RWPE1 (cell line): Measurements from ENCODE around the gene BOLA2.
"Not testable (repeated sequence)": the region's sequence is repeated elsewhere in the genome, so short reads cannot be mapped to it uniquely, and the experiment has no call there.

Experiments used
- CTCF ChIA-PET: fragments of 350-600 bp; sonication (Branson Sonifier 250); formaldehyde crosslinking; extraction: SDS; loops from one replicate; lab custom pipeline; 2021; lab: Yijun Ruan, JAX
- POLR2A ChIA-PET: fragments of 400-600 bp; formaldehyde crosslinking; extraction: SDS; loops from one replicate; lab custom pipeline; 2020; ENCODE audit warnings: antibody characterized with exemption; ENCODE audit not compliant: low non-redundant PET; lab: Yijun Ruan, JAX
- DNase-seq: peaks from one replicate; pipeline ENCODE4 v3.0.0; 2012; ENCODE audit warnings: low spot score
- H3K27ac ChIP-seq: fragments of 450-650 bp; 2 replicates; pipeline ENCODE4 v1.5.1; 2017

Gene BOLA2

DNA sequence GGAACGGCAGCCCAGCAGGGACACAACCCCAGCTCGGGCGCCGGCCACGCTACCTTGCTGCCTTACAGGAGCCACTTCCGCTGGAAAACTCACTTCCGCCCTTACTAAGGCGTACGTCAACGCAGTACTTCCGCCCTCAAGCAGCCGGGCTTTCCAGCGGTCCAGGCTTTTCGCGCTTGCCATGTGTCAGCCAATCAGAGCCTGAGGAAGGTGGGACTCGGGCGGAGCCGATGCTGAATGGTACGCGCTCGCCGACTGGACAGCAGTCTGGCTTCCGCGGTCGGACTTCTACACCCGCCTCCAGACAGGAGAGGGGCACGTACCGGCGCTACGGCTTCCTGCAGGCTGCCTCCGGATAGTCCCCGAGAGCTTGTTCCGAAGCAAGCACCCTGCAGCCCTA lies at the start of gene BOLA2, which contains the start of gene SLX1B:
Gene BOLA2 (minus strand): TSS at position 83 of the 400 bp plus-strand sequence. CDS start 98 bp downstream, outside the sequence.
Gene SLX1B (plus strand): TSS at position 265 of the 400 bp plus-strand sequence.
- H3K27ac ChIP-seq, CTCF ChIA-PET, DNase-seq, POLR2A ChIA-PET: not testable (repeated sequence)

DNA sequence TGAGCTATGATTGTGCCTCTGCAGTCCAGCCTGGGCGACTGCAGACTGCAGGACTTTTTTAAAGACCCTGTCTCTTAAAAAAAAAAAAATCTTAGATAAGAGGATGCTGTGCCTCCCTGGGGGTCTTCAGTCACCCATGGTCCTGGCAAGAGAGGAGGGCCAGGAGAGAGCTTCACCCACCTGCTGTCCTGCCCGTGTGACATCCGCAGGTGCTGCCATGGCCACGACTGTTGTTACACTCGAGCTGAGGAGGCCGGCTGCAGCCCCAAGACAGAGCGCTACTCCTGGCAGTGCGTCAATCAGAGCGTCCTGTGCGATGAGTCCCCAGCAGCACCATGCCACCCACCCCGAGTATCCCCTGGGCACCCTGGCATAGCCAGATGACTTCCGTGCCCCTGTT lies 28.1 kb upstream of the BOLA2 start:
- POLR2A ChIA-PET, CTCF ChIA-PET, DNase-seq, H3K27ac ChIP-seq: not testable (repeated sequence)

DNA sequence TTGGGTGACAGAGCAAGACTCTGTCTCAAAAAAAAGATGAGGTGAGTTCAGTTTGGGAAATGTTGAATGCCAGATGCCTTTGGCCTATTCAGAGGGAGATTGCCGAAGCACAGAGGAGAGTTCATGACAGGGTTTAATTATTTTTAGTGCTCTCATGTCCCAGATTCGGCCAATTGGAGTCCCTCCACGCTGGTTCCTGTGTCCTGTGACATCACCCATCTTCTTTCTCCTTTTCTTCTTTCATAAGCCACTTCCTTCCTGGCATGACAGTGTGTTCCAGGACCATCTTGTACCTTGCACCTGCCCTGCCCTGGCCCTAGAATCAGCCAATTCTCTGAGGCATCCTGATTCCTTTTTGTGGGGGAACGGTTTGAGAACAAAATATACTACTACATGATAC lies 17.9 kb upstream of the BOLA2 start:
- CTCF ChIA-PET, DNase-seq, H3K27ac ChIP-seq, POLR2A ChIA-PET: not testable (repeated sequence)

DNA sequence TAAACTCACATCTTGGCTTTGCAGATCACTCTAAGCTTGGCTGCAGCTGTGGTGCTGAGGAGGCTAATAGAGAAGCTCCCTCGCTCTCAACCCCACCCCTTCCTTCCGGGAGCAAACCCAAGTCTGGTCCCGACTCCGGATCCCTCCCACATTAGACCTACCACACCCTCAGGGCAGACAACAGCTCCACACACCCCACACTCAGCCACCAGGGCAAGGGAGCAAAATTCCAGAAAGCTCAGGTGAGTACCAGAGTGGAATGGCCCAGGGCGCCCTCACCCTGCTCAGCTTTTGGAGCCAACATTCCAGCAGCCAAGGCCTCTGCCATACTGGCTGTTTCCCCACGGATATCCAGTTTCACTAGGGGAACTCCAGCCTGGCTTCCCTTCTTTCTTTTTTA lies 15.5 kb upstream of the BOLA2 start:
- CTCF ChIA-PET, H3K27ac ChIP-seq, DNase-seq, POLR2A ChIA-PET: not testable (repeated sequence)

DNA sequence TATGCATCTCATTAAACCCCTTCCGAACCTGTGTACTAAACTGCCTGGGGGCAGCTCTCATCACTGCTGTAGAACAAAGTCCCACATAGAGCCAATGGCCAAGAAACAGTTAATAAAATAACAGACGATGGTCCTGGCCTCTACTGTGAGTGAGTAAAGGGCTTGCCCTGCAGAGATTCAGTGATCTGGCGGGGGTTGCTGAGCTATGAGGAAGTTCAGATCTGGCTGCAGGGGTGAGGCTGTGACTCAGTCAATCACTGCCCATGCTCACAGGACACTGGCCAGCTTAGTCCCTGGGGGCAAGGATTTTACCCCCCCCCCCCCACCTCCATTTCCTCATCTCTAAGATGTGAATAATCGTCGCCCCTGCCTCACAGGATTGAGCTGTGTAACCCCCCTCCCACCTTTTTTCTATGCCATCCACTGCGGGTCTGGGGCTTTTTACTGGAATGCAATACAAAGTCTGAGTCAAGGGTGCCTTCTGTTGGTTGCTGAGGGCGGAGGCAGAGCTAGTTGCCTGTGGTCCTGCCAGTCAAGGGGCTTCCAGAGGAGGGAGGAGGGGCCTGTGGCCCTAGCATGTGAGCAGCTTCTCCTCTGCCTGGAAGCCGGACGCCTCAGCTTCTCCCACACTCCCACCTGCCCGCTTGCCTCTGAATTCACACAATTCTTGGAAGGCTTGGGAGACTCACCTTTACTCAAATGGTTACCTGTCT lies 13.7 kb upstream of the BOLA2 start:
- CTCF ChIA-PET, POLR2A ChIA-PET, H3K27ac ChIP-seq, DNase-seq: not testable (repeated sequence)

DNA sequence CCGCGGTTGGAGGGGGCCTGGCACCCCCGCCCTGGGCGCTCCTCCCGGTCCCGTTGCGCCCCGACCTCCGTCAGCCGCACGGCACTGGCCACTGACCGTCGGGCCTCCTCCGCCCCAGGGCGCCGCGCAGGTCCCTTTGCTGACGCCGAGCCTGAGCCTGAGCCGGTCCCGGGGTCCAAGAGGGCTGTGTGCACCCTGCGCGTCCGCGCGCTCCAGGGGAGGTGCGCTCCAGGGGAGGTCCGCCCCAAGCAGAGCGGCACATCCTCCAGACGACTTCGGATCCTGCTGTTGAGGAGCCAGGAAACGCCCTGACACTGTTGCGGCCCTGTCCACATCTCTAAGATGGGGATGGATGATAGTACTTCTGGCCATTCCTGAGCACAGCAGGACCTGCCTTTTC lies 12.8 kb upstream of the BOLA2 start:
- POLR2A ChIA-PET, CTCF ChIA-PET, DNase-seq, H3K27ac ChIP-seq: not testable (repeated sequence)

DNA sequence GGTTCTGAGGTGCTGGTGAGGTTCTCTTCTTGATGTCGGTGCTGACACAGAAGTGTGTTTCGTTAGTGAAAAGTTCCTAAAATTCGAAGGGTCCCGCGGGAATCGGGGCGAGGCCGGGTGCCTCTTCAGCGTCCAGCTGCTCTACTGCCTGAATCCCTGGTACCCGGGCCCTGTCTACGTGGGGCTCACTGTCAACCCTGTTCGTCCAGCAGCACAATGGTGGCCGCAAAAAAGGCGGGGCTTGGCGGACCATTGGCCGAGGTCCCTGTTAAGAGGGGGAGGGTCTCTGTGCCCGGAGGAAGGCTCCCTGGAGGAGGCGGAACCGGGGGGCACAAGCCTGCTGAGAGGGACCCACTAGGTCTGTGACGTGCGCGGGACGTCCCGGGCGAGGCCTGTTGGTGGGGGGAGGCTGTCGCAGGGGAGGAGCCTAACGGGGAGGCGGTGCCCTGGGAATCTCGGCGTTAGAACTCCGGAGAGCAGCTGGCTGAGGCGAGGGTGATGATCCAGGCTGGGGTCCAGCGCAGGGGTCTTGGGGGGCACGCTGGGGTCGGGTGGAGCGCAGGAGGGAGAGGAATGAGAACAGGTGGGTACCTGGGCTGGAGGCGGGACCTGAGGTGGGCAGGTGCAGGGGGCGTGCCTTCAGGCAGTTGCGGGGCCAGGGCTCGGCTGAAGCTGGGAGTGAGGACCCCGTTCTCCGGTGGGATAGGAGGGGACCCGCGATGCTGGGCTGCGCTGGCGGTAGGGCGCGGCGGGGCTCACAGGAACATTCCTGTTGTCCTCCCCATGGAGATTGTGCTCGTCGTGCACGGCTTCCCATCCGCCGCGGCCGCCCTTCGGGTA lies 12.1 kb upstream of the BOLA2 start:
- H3K27ac ChIP-seq, DNase-seq, CTCF ChIA-PET, POLR2A ChIA-PET: not testable (repeated sequence)

DNA sequence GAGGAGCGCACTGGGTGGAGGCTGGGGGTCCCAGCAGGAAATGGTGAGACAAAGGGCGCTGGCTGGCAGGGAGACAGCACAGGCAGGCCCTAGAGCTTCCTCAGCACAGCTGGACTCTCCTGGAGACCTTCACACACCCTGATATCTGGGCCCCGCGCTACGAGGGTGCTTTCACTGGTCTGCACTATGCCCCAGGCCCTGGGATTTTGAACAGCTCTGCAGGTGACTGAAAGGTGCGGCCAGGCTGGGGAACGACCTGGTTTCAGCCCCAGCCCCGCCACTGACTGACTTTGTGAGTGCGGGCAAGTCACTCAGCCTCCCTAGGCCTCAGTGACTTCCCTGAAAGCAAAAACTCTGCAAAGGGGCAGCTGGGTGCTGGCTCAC lies 6.5 kb upstream of the BOLA2 start:
- CTCF ChIA-PET, DNase-seq, H3K27ac ChIP-seq, POLR2A ChIA-PET: not testable (repeated sequence)

DNA sequence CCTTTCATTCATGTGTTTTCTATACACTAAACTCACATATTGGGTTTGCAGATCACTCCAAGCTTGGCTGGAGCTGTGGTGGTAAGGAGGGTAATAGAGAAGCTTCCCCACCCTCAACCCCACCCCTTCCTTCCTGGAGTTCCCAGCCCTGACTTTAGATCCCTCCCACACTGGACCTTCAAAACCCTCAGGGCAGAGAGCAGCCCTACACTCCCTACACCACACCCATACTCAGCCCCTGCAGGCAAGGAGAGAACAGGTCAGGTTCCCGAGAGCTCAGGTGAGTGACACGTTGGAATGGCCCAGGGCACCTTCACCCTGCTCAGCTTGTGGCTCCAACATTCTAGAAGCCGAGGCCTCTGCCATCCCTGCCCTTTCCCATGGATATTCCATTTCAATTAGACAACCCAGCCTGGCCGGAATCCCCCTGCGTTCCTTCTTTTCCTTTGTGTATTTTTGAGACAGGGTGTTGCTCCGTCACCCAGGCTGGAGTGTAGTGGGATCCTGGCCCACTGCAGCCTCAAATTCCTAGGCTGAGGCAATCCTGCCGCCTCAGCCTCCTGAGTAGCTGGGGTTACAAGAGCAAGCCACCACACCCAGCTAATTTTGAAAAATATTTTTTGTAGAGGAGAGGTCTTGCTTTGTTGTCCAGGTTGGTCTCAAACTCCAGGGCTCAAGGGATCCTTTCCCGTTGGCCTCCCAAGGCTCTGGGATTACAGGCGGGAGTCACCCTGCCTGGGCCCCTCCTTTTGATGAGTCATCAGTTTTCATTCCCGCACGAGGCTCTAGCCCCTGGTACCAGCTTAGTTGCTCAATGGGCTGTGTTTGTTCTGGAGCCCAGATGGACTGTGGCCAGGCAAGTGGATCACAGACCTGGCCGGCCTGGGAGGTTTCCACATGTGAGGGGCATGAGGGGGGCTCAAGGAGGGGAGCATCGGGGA lies 5.8 kb upstream of the BOLA2 start, which contains the start of gene SULT1A4:
Gene SULT1A4 (plus strand): TSS at position 208 of the 941 bp plus-strand sequence. CDS start 1,473 bp downstream, outside the sequence.
- DNase-seq, POLR2A ChIA-PET, CTCF ChIA-PET, H3K27ac ChIP-seq: not testable (repeated sequence)

DNA sequence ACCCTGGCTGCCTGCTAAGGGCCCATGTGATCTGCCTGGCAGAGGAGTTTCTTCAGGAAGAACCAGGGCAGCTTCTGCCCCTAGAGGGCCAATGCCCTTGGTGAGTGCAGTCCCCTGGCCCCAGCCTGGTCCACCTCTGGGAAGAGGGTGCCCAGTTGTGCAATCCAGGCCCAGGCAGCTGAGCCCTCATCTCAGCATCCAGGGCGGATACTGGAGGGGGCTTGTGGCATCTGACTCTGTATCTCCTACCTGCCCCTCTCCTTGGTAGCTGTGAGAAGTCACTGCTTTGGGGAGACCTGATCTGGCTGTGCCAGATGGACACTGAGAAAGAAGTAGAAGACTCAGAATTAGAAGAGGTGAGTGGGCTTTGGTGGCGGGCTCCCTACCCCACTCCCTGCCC lies 3.5 kb upstream of the BOLA2 start:
- CTCF ChIA-PET, POLR2A ChIA-PET, H3K27ac ChIP-seq, DNase-seq: not testable (repeated sequence)

DNA sequence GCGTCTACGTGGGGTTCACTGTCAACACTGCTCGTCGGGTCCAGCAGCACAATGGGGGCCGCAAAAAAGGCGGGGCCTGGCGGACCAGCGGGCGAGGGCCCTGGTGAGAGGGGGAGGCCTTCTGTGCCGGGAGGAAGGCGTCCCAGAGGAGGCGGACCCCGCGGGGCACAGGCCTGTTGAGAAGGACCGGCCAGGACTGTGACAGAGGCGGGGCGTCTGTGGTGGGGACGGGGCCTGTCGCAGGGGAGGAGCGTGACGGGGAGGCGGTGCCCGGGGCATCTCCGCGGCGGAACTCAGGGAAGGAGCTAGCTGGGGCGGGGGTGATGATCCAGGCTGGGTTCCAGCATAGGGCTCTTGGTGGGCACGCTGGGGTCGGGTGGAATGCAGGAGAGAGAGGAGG lies 677 bp upstream of the BOLA2 start:
- DNase-seq, CTCF ChIA-PET, H3K27ac ChIP-seq, POLR2A ChIA-PET: not testable (repeated sequence)

DNA sequence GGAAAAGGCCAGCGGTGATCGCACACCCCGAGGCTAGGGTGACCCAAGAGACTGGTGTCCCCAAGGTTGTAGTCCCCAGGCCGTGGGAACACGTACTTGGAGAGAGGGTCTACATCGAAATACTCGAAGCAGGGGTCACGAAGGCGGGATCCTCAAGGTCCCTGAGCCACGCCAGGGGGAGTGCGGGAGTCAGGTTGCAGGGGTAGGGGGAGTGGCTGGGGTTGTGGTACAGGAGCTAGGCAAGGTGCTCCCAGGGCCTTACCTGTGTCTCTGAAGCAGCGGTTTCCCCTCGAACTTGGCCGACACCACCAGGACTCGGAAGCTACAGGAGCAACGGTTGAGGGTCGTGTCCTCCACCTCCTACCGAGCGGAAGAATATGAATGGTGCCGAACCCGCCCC lies 397 bp downstream of the BOLA2 start:
- POLR2A ChIA-PET, H3K27ac ChIP-seq, DNase-seq, CTCF ChIA-PET: not testable (repeated sequence)

DNA sequence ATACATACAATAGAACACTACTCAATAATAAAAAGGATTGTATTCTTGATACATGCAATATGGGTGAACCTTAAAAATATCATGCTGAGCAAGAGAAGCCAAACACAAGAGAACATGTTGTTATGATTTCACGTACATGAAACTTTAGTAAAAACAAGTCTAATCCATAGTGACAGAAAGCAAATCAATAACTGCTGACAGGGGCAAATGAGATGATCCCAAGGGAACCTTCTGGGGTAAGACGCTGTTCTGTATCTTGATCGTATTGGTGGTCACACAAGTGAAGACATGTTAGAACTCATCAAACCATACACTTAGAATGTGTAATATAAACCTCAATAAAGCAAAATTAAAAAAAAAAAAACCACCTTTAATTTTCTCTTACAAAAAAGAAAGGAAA lies 28.8 kb downstream of the BOLA2 start:
- DNase-seq, POLR2A ChIA-PET, CTCF ChIA-PET, H3K27ac ChIP-seq: not testable (repeated sequence)

DNA sequence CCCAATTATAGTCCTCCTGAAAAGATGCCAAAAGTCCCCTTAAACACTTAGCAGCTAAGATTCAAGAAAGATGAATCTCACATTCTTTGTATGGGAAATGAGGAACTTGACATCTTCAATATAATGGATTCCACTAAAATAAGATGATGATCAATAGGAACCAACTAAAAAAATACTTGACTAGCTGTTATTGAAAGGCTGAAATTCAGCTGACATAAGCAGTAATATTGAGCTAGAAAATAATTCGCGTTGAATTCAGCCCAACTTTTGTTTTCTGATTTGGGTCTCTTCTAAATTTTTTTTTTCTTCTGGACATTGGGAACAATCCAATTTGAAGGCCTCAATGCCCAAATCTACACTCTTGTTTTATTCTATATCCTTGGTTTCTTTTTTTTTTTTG lies 30.6 kb downstream of the BOLA2 start:
- H3K27ac ChIP-seq, DNase-seq, CTCF ChIA-PET, POLR2A ChIA-PET: not testable (repeated sequence)

DNA sequence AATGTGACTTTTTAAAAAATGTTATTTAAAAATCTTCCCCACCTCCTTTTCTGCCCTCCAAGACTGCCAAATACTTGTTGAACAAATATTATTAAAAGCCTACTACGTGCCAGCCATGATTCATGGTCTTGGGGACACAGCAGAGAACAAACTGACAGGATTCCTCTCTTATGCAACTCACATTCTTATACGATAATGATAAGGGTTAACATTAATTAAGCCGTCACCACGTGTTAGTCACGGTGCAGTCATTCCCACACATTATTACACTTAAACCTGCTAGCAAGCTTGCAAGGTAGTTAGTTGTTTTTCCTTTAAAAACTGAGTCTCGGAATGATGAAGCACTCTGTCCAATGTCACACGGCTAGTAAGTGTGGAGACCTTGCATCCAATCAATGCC lies 48.9 kb downstream of the BOLA2 start:
- peak; percentile 22 for DNase-seq
- H3K27ac ChIP-seq, CTCF ChIA-PET, POLR2A ChIA-PET: not testable (repeated sequence)
